Left lobe of liver (tissue), 2 donors: ENCODE data around the gene LPXN. TPM values are rescaled to one million over a fixed set of nuclear protein-coding genes. Genes with fewer than 3 reads are reported as not detected.

Experiments
- ATAC-seq: fragments of 200-7000 bp; cut with Tn5 transposase; one replicate; pipeline ENCODE4 v1.9.1; 2020; ENCODE audit warnings: mild to moderate bottlenecking, moderate library complexity
- DNase-seq: peaks from one replicate; pipeline ENCODE4 v3.0.0-alpha.2; 2020; ENCODE audit warnings: low spot score
- total RNA-seq: library from RNA; stranded (reverse); gene quantifications from one replicate; pipeline ENCODE4 v1.2.1, GENCODE V29; 2021
- donor health status: DM: no; HTN: no; CAD: no; lungs with moderate emphysema.
- donor health status: DM: no; HTN: yes; CAD: no.

The LPXN gene
- total RNA-seq, 1 donor from 2014 or later: 3.4 TPM

DNA sequence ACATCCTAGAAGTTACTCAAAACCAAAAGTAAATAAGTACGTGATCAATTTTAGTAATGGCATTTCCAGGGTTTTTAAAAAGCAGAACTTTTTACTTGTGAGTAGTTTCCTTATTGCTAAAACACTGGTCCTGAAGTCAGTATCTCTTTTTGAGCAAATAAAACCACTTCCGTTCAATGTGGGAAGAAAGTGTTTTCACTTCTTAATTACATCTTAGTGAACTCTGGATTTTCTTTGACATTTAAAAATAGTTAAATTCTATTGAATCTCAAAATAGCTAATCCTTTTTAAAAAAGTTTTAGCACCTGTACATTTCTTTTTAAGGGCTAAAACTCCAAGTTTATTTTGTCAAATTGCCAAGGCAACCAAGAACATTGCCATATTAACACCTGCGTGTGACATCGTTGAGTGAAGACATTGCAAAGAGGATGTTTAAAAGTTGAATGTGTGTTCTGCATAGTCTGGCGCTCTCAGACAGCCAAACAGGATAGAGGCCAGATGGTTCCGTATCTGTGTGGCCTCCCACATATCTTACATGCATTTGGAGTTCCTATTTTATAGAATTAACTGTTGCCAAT is 50.5 kb downstream of the LPXN start:
- DNase-seq (no peak), ATAC-seq (no peak)

DNA sequence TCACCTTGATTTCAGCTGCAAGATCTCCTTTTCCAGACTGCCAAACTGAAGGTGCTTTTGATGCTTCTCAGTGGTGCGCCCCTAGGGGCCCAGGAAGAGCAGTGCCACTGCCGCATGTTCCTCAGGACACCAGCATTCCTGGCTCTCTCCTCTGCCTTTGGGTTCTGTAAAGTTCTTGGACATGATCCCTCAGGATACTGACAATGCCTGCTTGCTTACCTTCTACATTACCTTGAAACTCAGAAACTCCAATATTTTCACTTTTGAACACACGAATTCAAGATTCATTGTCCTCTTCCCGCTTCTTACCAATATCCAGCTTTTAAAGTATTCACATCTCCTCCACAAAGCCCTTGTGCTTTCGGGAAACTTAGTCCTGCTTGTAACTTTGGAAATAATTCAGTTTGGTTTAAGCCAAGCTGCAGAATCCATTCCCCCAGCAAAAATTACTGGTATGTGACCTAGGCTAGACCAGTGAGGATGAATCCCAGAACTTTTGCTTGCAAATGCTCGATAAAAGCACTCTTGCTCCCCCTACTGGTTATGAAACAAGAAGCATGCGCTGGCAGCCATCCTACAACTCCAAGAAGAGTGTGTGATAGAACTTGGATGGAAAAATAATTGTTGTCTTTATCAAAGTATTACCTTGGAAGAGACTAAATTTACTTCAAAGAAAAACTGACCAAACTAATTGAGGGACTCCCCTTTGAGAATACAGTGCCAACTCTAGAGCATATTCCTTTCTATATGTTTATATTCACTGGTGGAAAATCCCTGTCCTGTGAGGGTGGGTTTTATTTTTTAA is 51.2 kb downstream of the LPXN start:
- ATAC-seq: peak; percentile 97
- peak; percentile 58 for DNase-seq

DNA sequence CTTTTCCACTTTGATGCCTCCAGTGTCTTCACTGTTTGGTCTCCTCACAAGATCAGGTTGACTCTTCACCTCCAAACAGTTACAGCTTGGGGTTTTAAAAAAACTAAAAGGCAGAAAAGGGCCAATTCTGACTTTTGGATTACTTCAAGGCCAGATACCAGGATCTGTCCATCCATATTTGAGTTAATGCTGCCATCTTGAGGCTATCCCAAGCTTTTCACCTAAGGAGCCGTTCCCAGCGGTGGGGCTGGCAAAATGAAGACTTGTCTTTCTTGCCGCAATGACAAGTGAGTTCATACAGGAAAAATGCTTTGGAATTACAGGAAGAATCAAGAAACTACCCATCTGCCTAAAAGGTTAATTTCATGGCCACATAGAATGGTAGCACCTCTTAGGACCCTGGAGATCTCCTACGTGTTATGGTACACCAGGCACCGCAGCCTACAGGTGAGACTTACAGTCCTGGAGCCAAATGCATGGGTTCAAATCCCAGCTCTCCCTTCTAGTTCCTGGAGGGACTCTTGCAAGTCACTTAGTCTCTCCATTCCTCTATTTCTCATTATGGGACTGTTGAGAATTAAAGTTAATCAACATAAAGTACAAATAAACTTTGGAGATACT is 61.8 kb downstream of the LPXN start:
- ATAC-seq: peak; percentile 76
- no peak for DNase-seq

DNA sequence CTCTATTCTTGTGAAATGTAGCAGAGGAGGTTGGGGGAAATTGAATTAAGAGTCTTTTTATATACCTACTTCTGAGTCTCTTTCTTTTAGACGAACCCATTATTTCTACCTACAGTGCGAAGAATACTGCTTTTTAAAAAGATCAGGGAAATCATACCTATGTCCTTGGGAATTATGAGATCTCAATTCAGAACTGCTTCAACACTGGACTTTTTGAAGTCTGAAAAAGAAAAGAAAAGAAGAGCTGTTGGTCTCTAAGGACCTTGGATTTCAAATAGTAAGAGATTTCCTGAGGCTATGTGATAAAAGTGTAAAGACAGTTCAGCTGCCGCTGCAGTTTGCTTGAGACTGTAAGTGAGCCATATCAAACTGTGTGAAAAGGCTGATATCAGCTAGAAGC is 64.0 kb downstream of the LPXN start:
- no peak for DNase-seq
- ATAC-seq: no peak

DNA sequence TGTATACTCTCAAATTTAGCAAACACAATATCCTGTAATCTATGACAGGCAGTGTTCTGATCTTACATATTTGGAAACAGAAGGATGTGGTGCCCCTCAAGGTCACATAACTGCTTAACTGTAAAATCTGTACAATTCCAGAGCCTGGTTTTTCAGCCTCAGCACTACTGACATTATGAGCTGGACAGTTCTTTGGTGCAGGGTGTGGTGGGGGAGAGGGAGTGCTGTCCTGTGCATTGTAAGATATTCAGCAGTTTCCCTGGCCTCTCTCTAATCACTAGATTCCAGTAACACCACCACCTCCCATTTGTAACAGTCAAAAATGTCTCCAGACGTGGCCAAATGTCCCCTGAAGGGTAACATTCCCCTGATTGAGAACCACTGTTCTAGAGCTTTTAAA is 65.9 kb downstream of the LPXN start:
- DNase-seq: no peak
- ATAC-seq: no peak

DNA sequence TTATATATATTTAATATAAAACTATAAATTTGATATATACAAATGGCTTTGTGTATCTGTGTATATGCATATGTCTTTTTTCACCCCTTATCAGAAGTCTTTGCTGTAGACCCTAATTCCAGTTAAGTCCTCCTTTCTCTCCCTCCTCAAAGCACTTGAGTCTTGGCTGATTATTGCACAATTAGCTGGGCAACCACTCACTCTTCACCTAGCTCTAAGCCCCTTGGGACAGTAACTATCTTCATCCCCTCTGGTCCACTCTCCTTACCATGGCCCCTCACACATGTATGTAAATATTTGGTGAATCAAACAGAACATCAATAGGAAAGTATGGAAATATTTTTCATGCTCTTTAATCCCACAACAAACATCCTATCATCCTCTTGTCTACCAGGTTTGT is 66.8 kb downstream of the LPXN start:
- DNase-seq (no peak), ATAC-seq (no peak)

DNA sequence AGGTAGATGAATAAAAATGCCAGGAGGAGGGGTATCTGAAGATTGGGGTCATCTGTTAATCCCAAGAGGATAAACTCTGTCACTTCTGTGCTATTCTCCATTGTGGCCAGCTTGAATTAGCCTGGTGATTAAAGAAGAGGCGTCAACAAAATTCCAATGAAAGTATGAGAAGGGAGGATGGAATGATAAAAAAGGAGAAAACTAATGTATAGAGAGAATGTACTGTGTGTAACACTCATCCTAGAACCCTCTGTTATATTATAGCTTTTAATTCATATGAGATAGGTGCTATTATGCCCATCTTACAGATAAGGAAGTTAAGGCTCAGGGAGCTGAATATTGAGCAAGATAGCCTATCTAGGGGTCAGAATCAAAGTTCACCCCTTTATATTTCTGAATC is 67.7 kb downstream of the LPXN start, which contains the start of gene OR5B21:
Gene OR5B21, minus strand, starts transcription at position 101 of the 400 bp plus-strand sequence. Its CDS starts 0 bp downstream, at position 101.
- DNase-seq (no peak), ATAC-seq (no peak)

DNA sequence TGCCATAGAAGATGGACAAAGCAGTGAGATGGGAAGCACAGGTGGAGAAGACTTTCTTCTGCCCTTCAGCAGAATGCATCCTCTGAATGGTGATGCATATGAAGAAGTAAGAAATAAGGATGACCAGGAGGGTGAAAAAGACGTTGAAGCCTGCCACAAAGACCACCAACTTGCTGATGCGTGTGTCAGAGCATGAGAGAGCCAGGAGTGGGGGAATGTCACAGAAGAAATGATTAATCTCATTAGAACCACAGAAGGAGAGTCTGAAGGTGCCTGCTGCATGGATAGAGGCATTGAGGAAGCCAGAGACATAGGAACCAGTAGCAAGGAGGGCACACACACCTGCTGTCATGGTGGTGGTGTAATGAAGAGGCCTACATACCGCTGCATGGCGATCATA is 68.3 kb downstream of the LPXN start:
- ATAC-seq (no peak), DNase-seq (no peak)

DNA sequence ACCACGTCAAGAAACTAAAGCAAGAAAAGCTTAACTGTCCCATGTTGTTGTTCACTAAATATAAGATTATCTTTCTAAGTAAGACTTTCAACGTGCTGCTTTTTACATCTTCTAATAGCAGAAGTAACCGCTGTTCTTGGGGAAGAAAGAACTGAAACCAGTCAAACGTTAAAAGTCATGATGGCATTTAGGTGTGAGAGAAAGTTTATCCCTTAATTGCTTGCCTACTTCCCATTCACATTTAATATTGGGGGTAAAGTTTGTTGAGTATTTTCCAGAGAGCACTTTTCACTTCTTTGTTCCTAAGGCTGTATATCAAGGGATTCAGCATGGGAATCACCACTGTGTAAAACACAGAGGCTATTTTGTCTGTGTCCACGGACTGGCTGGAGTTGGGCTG is 68.7 kb downstream of the LPXN start:
- DNase-seq: no peak
- ATAC-seq: no peak

DNA sequence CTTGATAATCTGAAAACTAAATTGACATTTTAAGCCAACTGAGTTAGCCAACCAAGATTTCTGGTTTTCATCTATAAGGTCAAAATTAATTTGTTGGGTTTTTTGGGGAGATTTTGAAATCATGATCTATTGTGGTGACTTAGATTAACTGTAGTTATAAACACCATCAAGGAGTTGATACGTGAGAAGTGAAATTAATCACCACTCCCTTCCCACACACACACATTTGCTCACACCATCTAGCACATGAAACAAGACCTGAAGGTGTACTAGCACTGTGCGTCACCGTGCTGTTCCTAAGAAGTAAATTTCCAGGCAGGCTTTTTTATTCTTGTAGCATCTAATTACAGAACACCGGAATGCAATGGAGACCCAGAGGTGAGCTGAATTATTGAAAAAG is 69.8 kb downstream of the LPXN start:
- DNase-seq: no peak
- no peak for ATAC-seq

DNA sequence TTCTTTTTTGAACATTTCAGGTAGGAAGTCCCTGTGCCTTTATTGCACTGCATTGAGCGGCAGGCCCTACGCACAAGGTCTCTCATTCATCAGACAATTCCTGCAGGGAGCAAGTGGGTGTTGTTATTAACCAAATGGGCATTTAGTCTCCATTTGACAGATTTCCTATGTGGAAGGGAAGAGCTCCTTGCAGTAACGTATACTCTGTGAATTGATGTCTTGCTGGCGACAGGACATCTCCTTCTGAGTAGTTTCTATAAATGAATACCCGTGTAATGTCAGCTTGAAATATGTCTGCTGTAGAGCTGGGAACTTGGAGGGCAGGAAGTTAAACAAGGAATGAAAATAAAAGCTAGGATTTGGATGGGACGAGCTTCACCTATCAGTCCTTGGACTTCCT is 71.4 kb downstream of the LPXN start:
- ATAC-seq: no peak

DNA sequence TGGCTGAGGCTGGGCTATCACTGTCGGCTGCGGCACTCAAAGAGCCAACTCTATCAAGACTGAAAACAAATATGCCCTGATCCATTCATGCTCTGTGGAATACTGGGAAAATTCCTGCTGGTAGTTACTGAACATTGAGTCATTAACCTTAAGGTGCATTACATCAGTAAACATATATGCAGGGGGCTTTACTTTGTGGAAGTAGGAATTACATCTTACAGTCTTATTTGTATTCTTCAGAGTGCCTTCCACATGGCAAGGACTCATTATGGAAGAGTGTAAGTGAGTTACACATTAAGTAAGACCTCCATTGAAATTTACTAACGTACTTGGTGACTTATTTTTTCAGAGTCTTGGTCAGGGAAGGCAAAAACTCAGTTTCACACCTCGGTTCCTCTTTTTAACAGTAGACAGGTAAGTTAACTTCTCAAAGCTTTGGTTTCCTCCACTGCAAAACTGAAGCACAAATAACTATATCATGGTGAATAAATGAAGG is 72.2 kb downstream of the LPXN start:
- no peak for ATAC-seq
- no peak for DNase-seq

More for the DNA sequence above, 71.4 kb downstream of the LPXN start:
- DNase-seq: no peak

DNA sequence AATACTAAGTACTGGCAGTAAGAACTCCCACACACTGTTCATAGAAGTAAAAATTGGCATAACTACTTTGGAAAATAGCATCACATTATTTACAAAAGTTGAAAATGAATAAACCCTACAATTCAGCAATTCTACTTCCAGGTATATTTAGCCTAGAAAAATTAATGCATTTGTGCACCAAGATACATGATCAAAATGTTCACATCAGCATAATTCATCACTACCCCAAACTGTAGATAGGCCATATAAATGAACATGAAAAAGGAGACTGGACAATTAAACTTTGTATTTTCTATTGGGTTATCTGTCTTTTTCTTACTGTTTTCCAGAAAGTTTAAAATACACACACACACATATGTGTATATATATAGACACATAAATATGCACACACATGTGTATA is 73.7 kb downstream of the LPXN start:
- DNase-seq: no peak
- no peak for ATAC-seq

DNA sequence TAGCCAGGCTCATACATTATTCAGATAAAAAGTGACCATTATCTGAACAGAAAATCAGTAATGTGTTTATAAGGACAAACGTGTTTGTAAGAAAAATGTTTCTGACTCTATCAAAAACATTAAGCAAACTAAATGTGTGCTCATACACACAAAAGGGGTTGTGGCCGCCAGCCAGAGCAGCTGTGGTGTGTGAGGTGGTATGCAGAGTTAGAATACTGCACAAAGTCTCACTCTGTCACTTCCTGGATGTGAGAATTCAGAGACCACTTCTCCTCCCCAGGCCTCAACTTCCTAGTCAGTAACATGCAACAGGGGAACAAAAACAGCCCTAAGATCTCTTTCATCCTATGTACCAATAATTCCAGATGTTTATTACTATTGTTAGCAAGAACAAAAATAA is 77.2 kb downstream of the LPXN start:
- DNase-seq: no peak
- ATAC-seq: no peak

DNA sequence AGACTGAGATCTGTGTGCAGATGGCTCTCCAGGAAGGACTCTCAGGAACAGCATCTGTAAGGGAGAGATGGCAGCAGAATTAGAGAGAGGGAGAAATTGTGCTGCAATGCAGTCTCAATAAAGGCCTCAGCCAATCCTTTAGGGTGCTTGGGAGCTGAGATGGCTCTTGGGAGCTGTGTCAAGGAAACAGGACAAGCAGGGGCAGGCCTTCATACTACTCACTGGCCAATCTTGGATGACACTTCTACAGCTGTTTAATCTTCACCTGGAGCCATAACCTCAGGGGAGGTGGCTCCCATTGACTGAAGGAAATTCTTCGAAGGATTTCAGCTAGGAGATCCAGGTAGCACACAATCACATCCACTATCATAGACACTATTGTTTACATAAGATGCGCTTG is 77.7 kb downstream of the LPXN start:
- DNase-seq (no peak), ATAC-seq (no peak)

DNA sequence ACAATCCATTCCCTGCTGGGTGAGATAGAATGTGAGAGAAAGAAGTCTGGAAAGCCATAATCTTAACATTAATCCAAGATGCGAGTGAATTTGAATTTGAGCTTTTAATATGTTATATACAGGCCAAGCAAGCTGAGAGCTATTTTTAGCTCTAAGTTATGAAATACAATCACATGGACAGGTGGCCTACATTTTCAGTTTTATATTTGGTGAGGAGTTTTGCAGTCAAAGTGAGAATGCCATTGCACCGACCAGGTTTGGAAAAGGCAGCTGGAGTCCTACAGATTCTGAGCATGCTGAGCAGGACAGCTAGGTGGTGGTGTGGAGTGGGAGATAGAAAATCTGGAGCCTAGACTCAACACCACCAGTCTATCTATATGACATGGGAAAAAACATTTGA is 79.8 kb downstream of the LPXN start:
- DNase-seq: no peak
- no peak for ATAC-seq

DNA sequence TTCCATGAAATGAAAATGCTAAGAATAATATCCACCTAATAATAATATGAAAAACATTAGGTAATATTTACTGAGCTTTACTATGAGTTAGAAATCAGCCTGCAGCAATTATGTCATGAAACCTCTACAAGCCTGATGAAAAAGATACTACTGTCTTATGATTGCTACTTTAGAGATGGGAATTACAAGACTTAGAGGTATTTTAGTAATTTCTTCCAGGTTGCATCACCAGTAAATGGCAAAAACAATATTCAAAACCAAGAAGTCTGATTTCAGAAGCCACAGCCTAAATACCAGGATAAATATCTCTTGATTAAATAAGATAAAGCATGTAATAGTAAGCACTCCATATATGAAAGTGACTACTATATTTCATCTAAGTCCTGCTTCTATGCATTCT is 81.6 kb downstream of the LPXN start:
- no peak for DNase-seq
- no peak for ATAC-seq

DNA sequence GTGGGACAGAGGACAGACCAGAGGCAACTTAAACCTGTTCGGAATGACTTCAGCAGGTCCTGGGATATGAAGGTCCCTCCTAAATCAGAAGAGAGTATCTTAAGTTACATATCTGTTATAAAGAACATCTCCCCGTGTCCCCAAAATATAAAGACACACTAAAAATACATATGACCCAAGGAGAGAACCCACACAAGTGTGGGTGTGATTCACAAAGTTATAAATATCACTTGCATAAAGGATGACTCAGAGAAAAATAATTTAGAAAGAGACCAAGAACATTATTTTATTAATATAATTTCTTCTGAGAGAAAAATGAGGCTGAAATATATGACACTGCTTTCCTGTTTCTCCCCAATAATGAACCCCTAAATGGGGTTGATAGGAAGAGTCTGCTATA is 82.0 kb downstream of the LPXN start:
- no peak for ATAC-seq
- no peak for DNase-seq

DNA sequence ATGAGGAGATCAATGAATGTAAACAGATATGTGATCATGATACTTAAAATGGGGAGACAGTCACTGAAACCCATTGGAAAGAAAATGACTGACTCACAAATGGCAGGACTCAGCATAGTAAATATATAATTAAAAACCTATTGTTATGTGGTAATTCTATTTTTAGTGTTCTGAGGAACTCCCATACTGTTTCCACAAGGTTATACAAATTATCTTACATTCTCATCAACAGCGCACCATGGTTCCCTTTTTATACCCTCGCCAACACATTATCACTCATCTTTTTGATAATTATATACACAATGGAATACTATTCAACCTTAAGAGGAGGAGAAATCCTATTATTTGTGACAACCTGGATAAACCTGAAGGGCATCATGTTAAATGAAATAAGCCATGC is 84.8 kb downstream of the LPXN start:
- no peak for DNase-seq
- no peak for ATAC-seq

DNA sequence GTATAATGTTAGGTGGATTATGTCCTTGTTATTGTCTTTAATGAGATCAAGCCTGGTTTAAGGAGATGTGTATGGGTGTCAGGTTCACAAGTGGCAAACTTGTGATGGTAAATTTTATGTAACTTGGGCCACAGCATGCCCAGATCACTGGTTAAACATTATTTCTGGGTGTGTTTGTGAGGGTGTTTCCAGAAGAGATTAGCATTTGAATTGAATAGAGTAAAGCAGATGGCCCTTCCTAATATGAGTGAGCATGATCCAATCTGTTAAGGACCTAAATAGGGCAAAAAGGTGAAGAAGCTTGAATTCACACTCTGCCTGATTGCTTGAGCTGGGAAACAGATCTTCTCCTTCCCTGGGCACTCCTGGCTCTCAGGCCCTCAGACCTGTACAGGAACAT is 88.5 kb downstream of the LPXN start:
- ATAC-seq (no peak), DNase-seq (no peak)

DNA sequence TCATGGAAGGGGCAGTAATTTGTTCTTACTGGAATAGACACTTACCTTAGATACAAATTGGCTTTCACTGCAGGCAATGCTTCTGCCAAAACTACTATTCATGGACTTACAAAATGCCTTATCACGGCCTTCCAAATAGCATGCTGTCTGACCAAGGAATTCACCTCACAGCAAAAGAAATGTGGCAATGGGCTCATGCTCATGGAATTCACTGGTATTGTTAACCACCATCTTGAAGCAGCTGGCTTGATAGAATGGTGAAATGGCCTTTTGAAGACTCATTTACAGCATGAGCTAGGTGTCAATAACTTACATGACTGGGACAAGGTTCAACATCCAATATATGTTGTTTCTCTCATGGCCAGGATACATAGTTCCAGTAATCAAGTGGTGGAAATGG is 89.7 kb downstream of the LPXN start:
- DNase-seq (no peak), ATAC-seq (no peak)
